Stimulated activated CD4-positive, alpha-beta T cell treated with anti-CD3 and anti-CD28 coated beads, TNF-alpha, amount 100 ng/mL, for 24 hours (primary cell): ENCODE results near the gene ZNF823.
"Not testable (repeated sequence)": the region's sequence is repeated elsewhere in the genome, so short reads cannot be mapped to it uniquely, and the experiment has no call there.

Source experiments
- DNase-seq, 3 experiments: peaks; one replicate each; pipeline ENCODE4 v3.0.0-alpha.2; 2020; ENCODE audit warnings: low read depth in 3 of 3

Gene ZNF823

GRCh38 chr19:11738746-11739620 is at the start of gene ZNF823:
TSS of gene ZNF823 (minus strand) at chr19:11738946. CDS start at chr19:11738819, 127 bp downstream.
- DNase-seq: peak; percentile 97 to 99 (median 98)

- DNase-seq: no peak
Observed at GRCh38 chr19:11787536-11787935, 48.8 kb upstream of the ZNF823 start.

DNA sequence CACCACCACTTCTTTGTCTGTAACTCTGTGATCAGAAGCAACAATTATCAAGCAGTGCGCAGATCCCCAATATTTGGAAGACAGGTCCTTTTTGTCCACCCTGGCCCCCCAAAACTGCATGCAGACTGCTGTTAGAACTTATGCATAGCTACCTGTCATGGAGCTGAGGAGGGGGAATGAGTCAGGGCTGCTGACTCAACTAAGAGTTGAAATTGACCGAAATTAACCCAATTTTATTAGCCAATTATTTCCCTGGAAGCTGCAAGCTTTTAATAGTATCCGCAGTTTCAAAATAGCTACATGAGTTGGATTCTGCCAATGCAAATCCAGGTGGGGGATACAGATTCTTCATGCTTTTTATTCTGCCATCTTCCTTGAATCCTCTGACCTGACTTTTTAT is 45.6 kb upstream of the ZNF823 start:
- DNase-seq: no peak

DNA sequence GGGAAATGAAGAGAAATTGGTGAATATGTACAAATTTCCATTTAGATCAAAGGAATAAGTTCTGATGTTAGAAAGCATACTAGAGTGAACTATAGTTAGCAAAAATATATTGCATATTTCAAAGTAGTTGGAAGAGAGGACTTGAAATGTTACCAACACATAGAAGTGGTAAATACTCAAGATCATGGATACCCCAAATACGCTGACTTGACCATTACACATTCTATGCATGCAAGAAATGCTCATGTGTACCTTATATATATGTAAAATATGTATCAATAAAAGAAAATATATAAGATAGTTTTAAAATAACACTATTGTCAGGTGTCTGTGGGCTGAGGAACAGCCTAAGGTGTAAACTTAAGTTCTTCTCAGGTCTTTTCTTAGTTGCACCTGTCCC is 45.0 kb upstream of the ZNF823 start:
- DNase-seq: no peak

GRCh38 chr19:11781295-11782057 is 42.7 kb upstream of the ZNF823 start:
- DNase-seq: no peak

DNA sequence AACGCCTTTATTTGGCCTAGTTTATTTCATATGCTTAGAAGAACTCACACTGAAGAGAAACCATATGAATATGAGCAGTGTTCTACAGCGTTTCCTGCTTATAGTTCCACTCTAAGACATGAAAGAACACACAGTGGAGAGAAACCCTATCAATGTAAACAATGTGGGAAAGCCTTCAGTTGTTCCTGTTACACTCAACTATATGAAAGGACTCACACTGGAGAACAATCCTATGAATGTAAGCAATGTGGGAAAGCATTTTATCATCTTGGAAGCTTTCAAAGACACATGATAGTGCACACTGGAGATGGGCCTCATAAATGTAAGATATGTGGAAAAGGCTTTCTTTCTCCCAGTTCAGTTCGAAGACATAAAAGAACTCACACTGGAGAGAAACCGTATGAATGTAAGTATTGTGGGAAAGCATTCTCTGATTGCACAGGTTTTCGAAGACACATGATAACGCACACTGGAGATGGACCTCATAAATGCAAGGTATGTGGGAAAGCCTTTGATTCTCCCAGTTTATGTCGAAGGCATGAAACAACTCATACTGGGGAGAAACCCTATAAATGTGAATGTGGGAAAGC is 41.8 kb upstream of the ZNF823 start:
- no peak for DNase-seq

- DNase-seq: not testable (repeated sequence)
Observed at GRCh38 chr19:11776669-11777068, 37.9 kb upstream of the ZNF823 start.

DNA sequence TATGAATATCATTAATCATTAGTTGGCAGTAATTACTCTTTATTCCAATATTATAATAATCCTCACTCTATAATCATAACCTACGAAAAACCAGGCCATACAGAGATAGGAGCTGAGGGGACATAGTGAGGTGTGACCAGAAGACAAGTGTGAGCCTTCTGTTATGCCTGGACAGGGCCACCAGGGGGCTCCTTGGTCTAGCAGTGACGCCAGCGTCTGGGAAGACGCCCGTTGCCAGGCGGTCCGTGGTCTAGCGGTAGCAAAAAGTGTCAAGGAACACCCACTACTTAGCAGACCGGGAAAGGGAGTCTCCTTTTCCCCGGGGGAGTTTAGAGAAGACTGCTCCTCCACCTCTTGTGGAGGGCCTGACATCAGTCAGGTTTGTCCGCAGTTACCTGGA is 32.8 kb upstream of the ZNF823 start:
- DNase-seq: not testable (repeated sequence)

- DNase-seq: no peak
Observed at GRCh38 chr19:11769995-11770394, 31.2 kb upstream of the ZNF823 start.

GRCh38 chr19:11767633-11768133 is 28.9 kb upstream of the ZNF823 start:
- peak in 2 of 3 experiments; percentile 0 to 18 for DNase-seq

DNA sequence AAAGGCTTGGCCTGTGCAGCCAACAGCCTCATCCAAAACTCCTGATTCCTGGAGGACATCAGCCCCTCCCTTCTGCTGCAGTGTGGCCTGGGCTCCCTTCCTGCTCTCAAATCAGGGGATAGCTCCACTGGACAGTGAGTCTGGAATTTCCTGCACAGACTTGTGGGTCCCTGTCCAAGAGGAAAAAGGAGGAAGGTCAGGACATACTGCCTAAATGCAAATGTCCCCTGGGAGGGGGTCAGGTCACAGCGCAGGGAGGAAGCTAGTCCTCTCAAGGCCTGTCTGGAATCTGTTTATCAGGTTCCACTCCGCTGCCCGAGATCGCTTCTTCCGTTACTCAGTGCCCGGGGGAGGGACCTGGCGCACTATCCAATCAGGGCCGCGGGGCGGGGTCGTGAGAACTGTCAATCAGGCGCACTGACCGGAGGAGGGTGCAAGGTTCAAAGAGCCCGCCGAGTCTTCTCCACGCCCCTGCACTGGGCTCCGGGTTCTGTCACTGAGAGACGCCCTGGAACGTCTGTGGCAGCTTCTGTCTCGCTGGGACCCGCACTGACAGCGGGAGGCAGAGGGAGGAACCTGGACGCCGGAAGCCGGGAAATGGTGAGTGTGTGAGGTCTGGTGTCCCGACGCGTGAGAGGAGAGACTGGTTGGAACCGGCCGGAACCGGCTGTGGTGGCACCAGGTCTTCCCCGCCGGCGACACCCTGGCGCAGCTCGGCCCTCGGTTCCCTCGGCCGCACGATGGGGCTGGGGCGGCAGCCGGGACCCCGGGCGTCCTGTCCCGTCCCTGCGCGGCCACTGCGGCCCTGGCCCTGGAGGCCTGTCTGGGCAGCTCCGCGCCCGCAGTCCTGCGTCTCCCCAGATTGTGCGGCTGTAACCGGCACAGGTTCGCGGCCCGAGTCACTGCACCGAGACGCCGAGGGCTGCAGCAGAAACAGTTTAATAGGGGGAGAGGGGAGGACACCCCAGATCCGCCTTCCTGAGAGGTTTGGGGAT is 28.1 kb upstream of the ZNF823 start, which contains the start of gene ZNF441:
Gene ZNF441, plus strand, starts transcription at position 404 of the 995 bp plus-strand sequence. Its CDS starts 194 bp downstream, at position 598.
- peak; percentile 87 to 97 (median 91) for DNase-seq

GRCh38 chr19:11763611-11764010 is 24.9 kb upstream of the ZNF823 start:
- DNase-seq: no peak

DNA sequence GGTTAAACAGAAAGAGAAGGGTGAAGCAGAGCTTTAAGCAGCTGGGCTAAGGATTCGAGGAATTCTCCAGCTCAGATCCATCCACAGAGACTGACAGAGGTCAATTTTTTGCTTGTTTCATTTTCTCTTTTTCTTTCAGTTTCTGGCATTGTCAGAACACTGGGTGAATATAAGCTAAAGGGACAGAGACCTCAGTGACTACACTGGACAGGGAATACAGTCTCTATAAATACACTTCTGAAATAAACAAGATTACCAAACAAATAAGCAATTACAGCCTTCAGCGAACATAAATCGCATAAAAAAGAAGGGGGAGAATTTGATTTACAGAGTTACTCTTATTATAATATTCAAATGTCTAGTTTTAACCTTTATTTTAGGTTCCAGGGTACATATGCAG is 24.4 kb upstream of the ZNF823 start:
- DNase-seq: no peak

DNA sequence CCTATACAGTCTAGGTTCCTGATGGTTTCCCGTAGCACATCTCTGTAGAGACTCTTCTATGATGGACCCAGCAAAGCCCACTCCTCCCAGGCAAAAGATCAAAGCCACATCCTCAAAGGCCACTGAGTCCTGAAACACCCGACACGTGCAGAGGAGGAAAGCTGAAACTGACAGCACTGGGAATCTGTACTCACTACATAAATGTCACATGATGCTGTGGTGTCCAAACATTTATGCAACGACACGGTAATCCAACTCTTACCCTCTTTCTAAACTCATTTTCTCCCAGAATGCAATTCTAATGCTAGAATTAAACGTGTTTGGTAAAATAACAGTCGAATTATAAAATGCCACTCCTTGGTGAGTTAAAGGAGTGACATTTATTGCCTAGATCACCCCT is 21.1 kb upstream of the ZNF823 start:
- DNase-seq: no peak

DNA sequence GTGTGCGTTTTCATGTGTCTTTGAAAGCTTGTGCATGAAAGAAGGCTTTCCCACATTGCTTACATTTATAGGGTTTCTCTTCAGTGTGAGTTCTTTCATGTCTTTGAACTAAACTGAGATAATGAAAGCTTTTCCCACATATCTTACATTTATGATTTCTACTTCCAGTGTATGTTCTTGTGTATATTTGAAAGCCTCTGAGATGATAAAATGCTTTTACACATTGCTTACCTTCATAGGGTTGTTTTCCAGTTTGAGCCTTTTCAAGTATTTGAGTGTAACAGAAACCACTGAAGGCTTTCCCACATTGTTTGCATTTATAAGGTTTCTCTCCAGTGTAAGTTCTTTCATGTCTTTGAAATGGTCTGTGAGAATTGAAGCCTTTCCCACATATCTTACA is 18.2 kb upstream of the ZNF823 start:
- DNase-seq: no peak

DNA sequence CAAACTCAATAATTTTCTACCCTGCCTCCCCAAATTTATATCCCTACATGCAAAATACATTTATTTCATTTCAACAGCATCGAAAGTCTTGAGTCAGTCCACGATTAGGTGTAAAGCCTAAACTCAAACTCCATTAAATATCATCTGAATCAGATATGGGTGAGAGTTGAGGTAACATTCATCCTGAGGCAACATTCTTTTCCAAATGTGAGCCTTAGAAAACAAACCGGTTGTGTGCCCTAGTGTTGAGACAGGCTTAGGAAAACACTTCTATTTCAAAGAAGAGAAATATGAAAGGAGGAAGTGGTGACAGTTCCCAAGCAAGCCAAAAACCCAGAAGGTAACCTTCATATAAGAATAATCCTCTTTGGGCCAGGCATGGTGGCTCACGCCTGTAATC is 15.9 kb upstream of the ZNF823 start:
- DNase-seq: no peak

DNA sequence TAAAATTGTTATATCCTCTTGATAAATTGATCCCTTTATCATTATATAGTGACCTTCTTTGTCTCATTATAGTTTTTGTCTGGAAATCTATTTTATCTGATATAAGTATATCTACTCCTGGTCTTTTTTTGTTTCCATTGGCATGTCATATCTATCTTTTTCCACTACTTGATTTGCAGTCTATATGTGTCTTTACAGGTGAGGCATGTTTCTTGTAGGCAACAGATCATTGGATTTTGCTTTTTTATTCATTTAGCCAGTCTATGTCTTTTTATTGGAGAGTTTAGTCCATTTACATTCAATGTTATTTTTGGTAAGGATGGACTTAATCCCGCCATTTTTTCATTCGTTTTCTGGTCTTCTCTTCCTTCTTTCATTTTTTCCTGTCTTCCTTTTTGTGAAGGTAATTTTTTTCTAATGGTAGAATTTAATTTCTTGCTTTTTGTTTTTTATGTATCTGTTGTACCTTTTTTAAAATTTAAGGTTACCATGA is 13.5 kb upstream of the ZNF823 start:
- no peak for DNase-seq

- no peak for DNase-seq
Observed at GRCh38 chr19:11749751-11750150, 11.0 kb upstream of the ZNF823 start.

DNA sequence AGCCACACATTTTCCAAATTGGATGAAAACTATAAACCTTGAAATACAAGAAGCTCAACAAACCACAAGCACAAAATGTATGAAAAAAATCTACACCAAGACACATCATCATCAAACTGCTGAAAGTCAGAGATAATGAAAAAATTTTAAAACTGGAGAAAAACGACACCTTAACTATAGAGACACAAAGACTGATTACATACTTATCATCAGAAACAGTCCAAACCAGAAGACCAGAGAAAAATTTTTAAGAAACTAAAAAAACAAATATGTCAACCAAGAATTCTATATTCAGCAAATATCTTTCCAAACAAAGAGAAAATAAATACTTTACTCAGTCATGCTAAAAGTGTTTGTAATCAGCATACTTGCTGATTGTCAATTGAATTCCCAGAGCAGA is 8.5 kb upstream of the ZNF823 start:
- DNase-seq: no peak

GRCh38 chr19:11745869-11746268 is 7.1 kb upstream of the ZNF823 start:
- no peak for DNase-seq
